ENCODE measurements around the gene CLMP.

GRCh38 chr11:123181767-123182500 is 13.1 kb downstream of the CLMP start:
- TF ChIP-seq EP300 (IDR thresholded peaks at IDR 0.05) = no peak
- TF ChIP-seq, protein P1, sequence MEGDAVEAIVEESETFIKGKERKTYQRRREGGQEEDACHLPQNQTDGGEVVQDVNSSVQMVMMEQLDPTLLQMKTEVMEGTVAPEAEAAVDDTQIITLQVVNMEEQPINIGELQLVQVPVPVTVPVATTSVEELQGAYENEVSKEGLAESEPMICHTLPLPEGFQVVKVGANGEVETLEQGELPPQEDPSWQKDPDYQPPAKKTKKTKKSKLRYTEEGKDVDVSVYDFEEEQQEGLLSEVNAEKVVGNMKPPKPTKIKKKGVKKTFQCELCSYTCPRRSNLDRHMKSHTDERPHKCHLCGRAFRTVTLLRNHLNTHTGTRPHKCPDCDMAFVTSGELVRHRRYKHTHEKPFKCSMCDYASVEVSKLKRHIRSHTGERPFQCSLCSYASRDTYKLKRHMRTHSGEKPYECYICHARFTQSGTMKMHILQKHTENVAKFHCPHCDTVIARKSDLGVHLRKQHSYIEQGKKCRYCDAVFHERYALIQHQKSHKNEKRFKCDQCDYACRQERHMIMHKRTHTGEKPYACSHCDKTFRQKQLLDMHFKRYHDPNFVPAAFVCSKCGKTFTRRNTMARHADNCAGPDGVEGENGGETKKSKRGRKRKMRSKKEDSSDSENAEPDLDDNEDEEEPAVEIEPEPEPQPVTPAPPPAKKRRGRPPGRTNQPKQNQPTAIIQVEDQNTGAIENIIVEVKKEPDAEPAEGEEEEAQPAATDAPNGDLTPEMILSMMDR (IDR thresholded peaks at IDR 0.05) = no peak
- TF ChIP-seq POLR2AphosphoS5 (IDR thresholded peaks at IDR 0.05) = no peak

Measured in esophagus muscularis mucosa (tissue), 4 donors.